HAP-1 (cell line): ENCODE measurements around the gene RAD50.
"Not testable (repeated sequence)": the region's sequence is repeated elsewhere in the genome, so short reads cannot be mapped to it uniquely, and the experiment has no call there.

Experiments
- DNase-seq, 2 experiments: peaks; one replicate each; pipeline ENCODE4 v3.0.0-alpha.2; 2016 to 2020; ENCODE audit warnings: low spot score in 2 of 2
- H3K27me3 ChIP-seq: fragments of 250-450 bp; sonication (Bioruptor Pico); 2 replicates; pipeline ENCODE4 v1.5.1; 2020; ENCODE audit warnings: low read depth, mild to moderate bottlenecking, moderate library complexity
- H3K36me3 ChIP-seq: fragments of 250-450 bp; sonication (Bioruptor Pico); replicated peaks from 2 replicates; pipeline ENCODE4 v1.5.1; 2020; ENCODE audit warnings: mild to moderate bottlenecking
- H3K4me1 ChIP-seq: fragments of 250-450 bp; sonication (Bioruptor Pico); 2 replicates; pipeline ENCODE4 v1.5.1; 2020; ENCODE audit warnings: mild to moderate bottlenecking
- H3K4me3 ChIP-seq: fragments of 250-450 bp; sonication (Bioruptor Pico); 2 replicates; pipeline ENCODE4 v1.5.1; 2020; ENCODE audit warnings: mild to moderate bottlenecking, moderate library complexity
- H3K9me3 ChIP-seq: fragments of 250-450 bp; sonication (Bioruptor Pico); 2 replicates; pipeline ENCODE4 v1.5.1; 2020; ENCODE audit warnings: mild to moderate bottlenecking, moderate library complexity
- in situ Hi-C: fragments of 300-500 bp; cut with MboI; formaldehyde crosslinking; loops from 3 replicates; pipeline ENCODE4 v1.14.3; 2020; ENCODE audit warnings: low sequenced_read_pairs, inconsistent platforms, mixed read lengths

Gene RAD50

GRCh38 chr5:132628814-132629213 lies 72.0 kb downstream of the RAD50 start:
- Histone ChIP-seq H3K36me3 (peaks cover 7% of the 10 kb centered on the region), H3K27me3 (no peaks in the 10 kb centered on the region), H3K4me3 (no peak overlapping the region), H3K4me1 (no peaks in the 10 kb centered on the region), H3K9me3 (no peaks in the 10 kb centered on the region)
- no peak for DNase-seq
- in situ Hi-C loops, result no loop called here

- DNase-seq, result no peak
- Histone ChIP-seq H3K9me3 (no peaks in the 10 kb centered on the region), H3K4me3 (no peak overlapping the region), H3K4me1 (no peaks in the 10 kb centered on the region), H3K27me3 (no peaks in the 10 kb centered on the region), H3K36me3 (peaks cover 7% of the 10 kb centered on the region)
- in situ Hi-C loops, result no loop called here
Measured at GRCh38 chr5:132629230-132629944, 72.6 kb downstream of the RAD50 start.

GRCh38 chr5:132633587-132633986 lies 76.8 kb downstream of the RAD50 start:
- in situ Hi-C loops, H3K9me3 ChIP-seq, H3K27me3 ChIP-seq, DNase-seq, H3K4me1 ChIP-seq, H3K4me3 ChIP-seq: not testable (repeated sequence)
- H3K36me3 ChIP-seq, result peaks cover 21% of the 10 kb centered on the region

GRCh38 chr5:132635873-132636272 lies 79.1 kb downstream of the RAD50 start:
- DNase-seq, result no peak
- Histone ChIP-seq H3K4me3 (no peak overlapping the region), H3K36me3 (peaks cover 31% of the 10 kb centered on the region), H3K4me1 (no peaks in the 10 kb centered on the region), H3K27me3 (no peaks in the 10 kb centered on the region), H3K9me3 (no peaks in the 10 kb centered on the region)
- in situ Hi-C loops, result no loop called here

- H3K4me1 ChIP-seq, result no peaks in the 10 kb centered on the region
- no peak overlapping the region for H3K4me3 ChIP-seq
- no peak for DNase-seq
- in situ Hi-C loops, result no loop called here
- H3K36me3 ChIP-seq, result peaks cover 37% of the 10 kb centered on the region
- H3K9me3 ChIP-seq, result no peaks in the 10 kb centered on the region
- H3K27me3 ChIP-seq, result no peaks in the 10 kb centered on the region
Measured at GRCh38 chr5:132637241-132637640, 80.5 kb downstream of the RAD50 start.

GRCh38 chr5:132639706-132640130 lies 82.9 kb downstream of the RAD50 start:
- in situ Hi-C loops, result no loop called here
- no peaks in the 10 kb centered on the region for H3K9me3 ChIP-seq
- H3K27me3 ChIP-seq, result no peaks in the 10 kb centered on the region
- no peak for DNase-seq
- H3K4me1 ChIP-seq, result no peaks in the 10 kb centered on the region
- no peak overlapping the region for H3K4me3 ChIP-seq
- H3K36me3 ChIP-seq, result peaks cover 43% of the 10 kb centered on the region

- Histone ChIP-seq H3K4me1 (no peaks in the 10 kb centered on the region), H3K27me3 (no peaks in the 10 kb centered on the region), H3K36me3 (peaks cover 40% of the 10 kb centered on the region), H3K9me3 (no peaks in the 10 kb centered on the region), H3K4me3 (no peak overlapping the region)
- in situ Hi-C loops, result no loop called here
- DNase-seq, result no peak
Measured at GRCh38 chr5:132640613-132641012, 83.8 kb downstream of the RAD50 start.

- Histone ChIP-seq H3K9me3 (no peaks in the 10 kb centered on the region), H3K36me3 (peaks cover 40% of the 10 kb centered on the region), H3K4me3 (no peak overlapping the region), H3K27me3 (no peaks in the 10 kb centered on the region), H3K4me1 (no peaks in the 10 kb centered on the region)
- DNase-seq, result no peak
- in situ Hi-C loops, result no loop called here
Measured at GRCh38 chr5:132641241-132641723, 84.5 kb downstream of the RAD50 start.

GRCh38 chr5:132641841-132642240 lies 85.1 kb downstream of the RAD50 start:
- Histone ChIP-seq H3K36me3 (peaks cover 40% of the 10 kb centered on the region), H3K4me3 (no peak overlapping the region), H3K27me3 (no peaks in the 10 kb centered on the region), H3K4me1 (no peaks in the 10 kb centered on the region), H3K9me3 (no peaks in the 10 kb centered on the region; the same call in 1 of the 2 replicates)
- in situ Hi-C loops, result no loop called here
- no peak for DNase-seq

GRCh38 chr5:132644177-132644576 lies 87.4 kb downstream of the RAD50 start:
- in situ Hi-C loops, result no loop called here
- H3K27me3 ChIP-seq, result no peaks in the 10 kb centered on the region
- H3K4me3 ChIP-seq, result no peak overlapping the region
- no peak for DNase-seq
- H3K36me3 ChIP-seq, result peaks cover 26% of the 10 kb centered on the region
- peaks cover 3% of the 10 kb centered on the region; the same call in 1 of the 2 replicates for H3K9me3 ChIP-seq
- H3K4me1 ChIP-seq, result no peaks in the 10 kb centered on the region

- in situ Hi-C loops, result no loop called here
- no peak for DNase-seq
Measured at GRCh38 chr5:132646583-132647266, 89.9 kb downstream of the RAD50 start.

GRCh38 chr5:132647473-132647872 lies 90.7 kb downstream of the RAD50 start:
- DNase-seq, result no peak

More at GRCh38 chr5:132646583-132647266, 89.9 kb downstream of the RAD50 start:
- H3K4me1 ChIP-seq, result no peaks in the 10 kb centered on the region
- no peaks in the 10 kb centered on the region for H3K27me3 ChIP-seq
- peaks cover 6% of the 10 kb centered on the region for H3K36me3 ChIP-seq
- peaks cover 3% of the 10 kb centered on the region; the same call in 1 of the 2 replicates for H3K9me3 ChIP-seq
- no peak overlapping the region for H3K4me3 ChIP-seq

GRCh38 chr5:132648355-132648754 lies 91.6 kb downstream of the RAD50 start:
- no peaks in the 10 kb centered on the region for H3K4me1 ChIP-seq
- H3K9me3 ChIP-seq, result peaks cover 3% of the 10 kb centered on the region; the same call in 1 of the 2 replicates
- no peak overlapping the region for H3K4me3 ChIP-seq
- no peaks in the 10 kb centered on the region for H3K36me3 ChIP-seq
- no peaks in the 10 kb centered on the region for H3K27me3 ChIP-seq
- no peak for DNase-seq
- in situ Hi-C loops, result no loop called here

More at GRCh38 chr5:132647473-132647872, 90.7 kb downstream of the RAD50 start:
- in situ Hi-C loops, result no loop called here
- H3K36me3 ChIP-seq, result peaks cover 6% of the 10 kb centered on the region; the same call in 1 of the 2 replicates
- H3K4me1 ChIP-seq, result no peaks in the 10 kb centered on the region
- H3K27me3 ChIP-seq, result no peaks in the 10 kb centered on the region
- H3K4me3 ChIP-seq, result no peak overlapping the region
- peaks cover 3% of the 10 kb centered on the region; the same call in 1 of the 2 replicates for H3K9me3 ChIP-seq

GRCh38 chr5:132651838-132652469 lies 95.2 kb downstream of the RAD50 start:
- in situ Hi-C loops, result no loop called here
- no peaks in the 10 kb centered on the region for H3K4me1 ChIP-seq
- DNase-seq, result no peak

More at GRCh38 chr5:132651838-132652469, 95.2 kb downstream of the RAD50 start:
- H3K9me3 ChIP-seq, result peaks cover 3% of the 10 kb centered on the region; the same call in 1 of the 2 replicates
- no peaks in the 10 kb centered on the region for H3K27me3 ChIP-seq
- no peak overlapping the region for H3K4me3 ChIP-seq
- no peaks in the 10 kb centered on the region for H3K36me3 ChIP-seq
